ENCODE data around the gene RELN. TPM values are rescaled to one million over a fixed set of nuclear protein-coding genes. Genes with fewer than 3 reads are reported as not detected.

RELN gene
- total RNA-seq, 5 donors from 2014 or later (not counting 1 experiment from before 2014, with no cell fraction given) = 0.20 to 0.50 (median 0.41) TPM; not detected in 2

DNA sequence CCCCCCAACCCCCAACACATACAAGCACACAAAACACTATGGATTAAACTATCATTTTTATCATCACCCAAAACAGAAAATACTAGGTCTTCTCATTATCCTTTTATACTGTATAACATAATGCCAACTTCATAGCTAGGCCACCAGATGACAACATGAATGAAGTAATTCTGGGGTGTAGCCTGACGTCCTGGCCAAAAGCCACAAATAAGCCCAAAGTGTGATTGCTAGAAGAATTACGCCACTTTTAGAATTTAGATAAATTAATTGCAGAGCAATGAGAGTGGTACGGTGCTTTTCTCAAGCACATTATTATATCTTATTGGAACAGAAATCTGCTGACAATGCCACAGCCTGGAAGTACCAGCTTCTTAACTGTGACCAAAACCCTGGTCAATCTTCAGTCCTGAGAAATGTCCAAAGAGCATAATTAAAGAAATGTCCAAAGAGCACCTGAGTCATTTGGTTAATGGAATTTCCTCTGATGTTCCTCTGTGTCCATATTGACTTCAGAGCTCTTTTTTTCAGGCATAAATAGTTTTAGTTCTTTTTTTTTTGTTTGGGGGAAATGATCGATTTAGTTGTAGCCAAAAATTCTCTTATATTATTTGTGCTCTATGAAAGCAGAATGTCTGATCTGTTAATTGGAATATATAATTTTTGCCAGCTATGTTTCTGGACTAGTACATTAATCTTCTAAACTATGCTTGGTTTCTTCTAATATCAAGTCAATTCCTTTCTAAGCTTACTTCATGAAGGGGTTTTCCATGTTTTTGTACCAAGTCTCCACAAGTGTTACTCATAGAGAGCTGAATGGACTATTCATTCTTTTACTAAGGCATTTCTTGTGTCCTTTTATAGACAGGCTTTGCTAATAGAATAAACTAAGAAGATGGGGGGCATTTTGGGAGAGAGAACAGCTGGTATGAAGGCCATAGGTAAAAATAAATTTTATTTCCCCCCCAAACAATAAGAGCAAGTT, 310.0 kb downstream of the RELN start:
- no peak for DNase-seq
- Mint-ChIP-seq H3K27me3 (peaks cover 2 to 5% of the 10 kb centered on the region in 2 donors), H3K4me1 (no peaks in the 10 kb centered on the region), H3K9me3 (peaks cover 0 to 6% (median 6%) of the 10 kb centered on the region in 3 donors), H3K27ac (no peak overlapping the region), H3K36me3 (no peaks in the 10 kb centered on the region), H3K4me3 (no peak overlapping the region)
- ChIA-PET CTCF (no interaction called here), POLR2A (interaction anchor here in 1 of 2 donors (0.6 kb wide), 1 partner anchor 203 kb away, joined by 6 read pairs; no protein-coding TSS in a partner anchor)
- WGBS (ENCODE audit: insufficient coverage) = no CpG with 5 or more reads among the region's 4 CpGs
- Histone ChIP-seq H3K27me3 (replicated peaks in 1 of 2; ENCODE audit: control insufficient read depth in 2 of 2, extremely low read depth in 1 of 2, insufficient read depth in 2 of 2, low read length in 1 of 2) (no peaks in the 10 kb centered on the region), H3K27ac (ENCODE audit: low read length) (no peak overlapping the region), H3K4me1 (ENCODE audit: control insufficient read depth in 1 of 2, extremely low read depth in 1 of 2, insufficient read depth in 2 of 2, low read length in 2 of 2) (no peaks in the 10 kb centered on the region), H3K9me3 (no peaks in the 10 kb centered on the region), H3K4me3 (ENCODE audit: control insufficient read depth in 1 of 2, extremely low read depth in 1 of 2, low read length in 1 of 2) (no peak overlapping the region), H3K36me3 (ENCODE audit: control insufficient read depth in 2 of 2, extremely low read depth in 1 of 2, insufficient read depth in 1 of 2, low read length in 1 of 2) (no peaks in the 10 kb centered on the region)
- no peak for ATAC-seq (replicated peaks in 1 of 4)

DNA sequence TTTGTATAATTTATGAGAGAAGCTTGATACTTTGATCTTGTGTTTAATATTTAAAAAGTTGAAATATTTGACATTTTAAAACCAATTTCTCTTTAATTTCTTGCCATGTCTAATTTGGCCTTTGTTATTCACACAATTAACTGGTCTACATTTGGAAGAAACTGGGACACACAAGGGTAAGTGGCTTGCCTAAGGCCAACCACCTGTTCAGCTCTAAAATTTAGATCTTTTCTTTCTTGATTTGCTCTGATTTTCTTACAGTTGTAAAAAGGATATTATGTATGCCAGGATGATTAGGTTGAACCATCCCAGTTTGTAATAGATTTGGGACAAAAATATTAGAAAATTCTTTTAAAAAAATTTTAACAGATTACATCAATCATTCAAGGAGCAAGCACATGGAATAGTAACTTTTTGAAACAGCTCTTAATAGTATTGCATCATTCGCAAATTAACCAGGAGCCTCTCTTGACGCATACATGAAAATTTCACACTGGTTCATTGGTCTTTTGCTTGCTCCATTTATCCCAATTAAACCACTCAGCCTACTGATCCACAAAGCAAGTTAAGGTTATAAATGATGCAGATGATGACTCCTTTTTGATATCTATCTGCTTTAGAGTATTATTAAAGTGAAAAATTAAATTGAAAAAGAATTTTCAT, 321.0 kb downstream of the RELN start:
- WGBS (ENCODE audit: insufficient coverage) = no CpG with 5 or more reads among the region's 2 CpGs
- H3K4me3 ChIP-seq (ENCODE audit: control insufficient read depth in 1 of 2, extremely low read depth in 1 of 2, low read length in 1 of 2) = no peak overlapping the region
- H3K27me3 ChIP-seq (replicated peaks in 1 of 2; ENCODE audit: control insufficient read depth in 2 of 2, extremely low read depth in 1 of 2, insufficient read depth in 2 of 2, low read length in 1 of 2) = no peaks in the 10 kb centered on the region
- H3K4me1 ChIP-seq (ENCODE audit: control insufficient read depth in 1 of 2, extremely low read depth in 1 of 2, insufficient read depth in 2 of 2, low read length in 2 of 2) = no peaks in the 10 kb centered on the region
- no peak for DNase-seq
- CTCF ChIA-PET = no interaction called here
- H3K9me3 ChIP-seq = no peaks in the 10 kb centered on the region
- Mint-ChIP-seq H3K4me1 (no peaks in the 10 kb centered on the region), H3K4me3 (no peak overlapping the region), H3K27ac (no peak overlapping the region), H3K9me3 (no peaks in the 10 kb centered on the region), H3K27me3 (peaks cover 4 to 13% of the 10 kb centered on the region in 2 donors), H3K36me3 (no peaks in the 10 kb centered on the region)
- no peak overlapping the region for H3K27ac ChIP-seq (ENCODE audit: low read length)
- no peak for ATAC-seq (replicated peaks in 1 of 4)
- POLR2A ChIA-PET = no interaction called here
- H3K36me3 ChIP-seq (ENCODE audit: control insufficient read depth in 2 of 2, extremely low read depth in 1 of 2, insufficient read depth in 1 of 2, low read length in 1 of 2) = no peaks in the 10 kb centered on the region

DNA sequence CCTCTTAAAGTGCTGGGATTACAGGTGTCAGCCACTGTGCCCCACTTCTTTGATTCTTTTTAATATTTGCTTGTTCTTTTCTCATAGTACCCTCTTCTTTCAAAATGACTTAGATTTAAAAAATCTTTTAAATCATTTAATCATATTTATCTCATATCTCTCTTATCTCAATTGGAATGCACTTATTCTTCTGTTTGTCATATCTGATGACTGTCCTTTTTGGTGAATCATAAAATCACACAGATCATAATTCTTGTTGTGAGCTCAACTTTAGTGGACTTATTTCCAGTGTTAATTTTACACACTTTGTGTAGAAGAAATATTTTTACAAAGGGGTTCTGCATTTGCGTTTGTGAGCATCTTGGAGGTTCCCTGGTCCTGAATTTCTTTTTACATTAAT, 323.1 kb downstream of the RELN start:
- no peak overlapping the region for H3K27ac ChIP-seq (ENCODE audit: low read length)
- no peaks in the 10 kb centered on the region for H3K4me1 ChIP-seq (ENCODE audit: control insufficient read depth in 1 of 2, extremely low read depth in 1 of 2, insufficient read depth in 2 of 2, low read length in 2 of 2)
- Mint-ChIP-seq H3K9me3 (no peaks in the 10 kb centered on the region), H3K4me1 (no peaks in the 10 kb centered on the region), H3K27ac (no peak overlapping the region), H3K27me3 (peaks cover 3 to 10% of the 10 kb centered on the region in 2 donors), H3K4me3 (no peak overlapping the region), H3K36me3 (no peaks in the 10 kb centered on the region)
- no peaks in the 10 kb centered on the region for H3K9me3 ChIP-seq
- DNase-seq = no peak
- H3K36me3 ChIP-seq (ENCODE audit: control insufficient read depth in 2 of 2, extremely low read depth in 1 of 2, insufficient read depth in 1 of 2, low read length in 1 of 2) = no peaks in the 10 kb centered on the region
- H3K27me3 ChIP-seq (replicated peaks in 1 of 2; ENCODE audit: control insufficient read depth in 2 of 2, extremely low read depth in 1 of 2, insufficient read depth in 2 of 2, low read length in 1 of 2) = no peaks in the 10 kb centered on the region
- ChIA-PET CTCF (no interaction called here), POLR2A (no interaction called here)
- WGBS (ENCODE audit: insufficient coverage) = no CpG with 5 or more reads among the region's 1 CpG
- no peak overlapping the region for H3K4me3 ChIP-seq (ENCODE audit: control insufficient read depth in 1 of 2, extremely low read depth in 1 of 2, low read length in 1 of 2)
- no peak for ATAC-seq (replicated peaks in 1 of 4)

DNA sequence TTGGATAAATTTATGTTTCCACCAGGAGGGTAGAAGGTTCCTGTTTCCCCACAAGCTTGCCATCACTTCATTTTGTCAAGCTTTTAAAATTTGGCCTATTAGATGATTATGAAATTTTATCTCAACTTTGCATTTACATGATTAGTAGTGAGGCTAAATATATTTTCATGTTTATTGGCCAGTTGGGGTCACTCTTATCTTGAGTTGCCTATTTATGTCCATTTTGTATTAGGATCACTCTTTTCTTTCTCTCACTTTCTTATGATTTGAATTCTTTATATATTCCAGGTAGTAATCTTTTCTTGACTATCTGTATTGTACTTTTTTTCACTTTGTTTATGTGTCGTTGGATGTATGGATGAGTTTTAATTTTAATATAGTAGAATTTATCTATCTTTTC, 324.9 kb downstream of the RELN start:
- Mint-ChIP-seq H3K27ac (no peak overlapping the region), H3K4me1 (no peaks in the 10 kb centered on the region), H3K27me3 (peaks cover 0 to 7% of the 10 kb centered on the region in 2 donors), H3K4me3 (no peak overlapping the region), H3K36me3 (no peaks in the 10 kb centered on the region), H3K9me3 (no peaks in the 10 kb centered on the region)
- H3K36me3 ChIP-seq (ENCODE audit: control insufficient read depth in 2 of 2, extremely low read depth in 1 of 2, insufficient read depth in 1 of 2, low read length in 1 of 2) = no peaks in the 10 kb centered on the region
- no peak overlapping the region for H3K4me3 ChIP-seq (ENCODE audit: control insufficient read depth in 1 of 2, extremely low read depth in 1 of 2, low read length in 1 of 2)
- no CpG with 5 or more reads among the region's 1 CpG for WGBS (ENCODE audit: insufficient coverage)
- H3K27me3 ChIP-seq (replicated peaks in 1 of 2; ENCODE audit: control insufficient read depth in 2 of 2, extremely low read depth in 1 of 2, insufficient read depth in 2 of 2, low read length in 1 of 2) = no peaks in the 10 kb centered on the region
- ATAC-seq (replicated peaks in 1 of 4) = no peak
- DNase-seq = no peak
- CTCF ChIA-PET = no interaction called here
- no peaks in the 10 kb centered on the region for H3K4me1 ChIP-seq (ENCODE audit: control insufficient read depth in 1 of 2, extremely low read depth in 1 of 2, insufficient read depth in 2 of 2, low read length in 2 of 2)
- no peaks in the 10 kb centered on the region for H3K9me3 ChIP-seq
- POLR2A ChIA-PET = no interaction called here
- no peak overlapping the region for H3K27ac ChIP-seq (ENCODE audit: low read length)

DNA sequence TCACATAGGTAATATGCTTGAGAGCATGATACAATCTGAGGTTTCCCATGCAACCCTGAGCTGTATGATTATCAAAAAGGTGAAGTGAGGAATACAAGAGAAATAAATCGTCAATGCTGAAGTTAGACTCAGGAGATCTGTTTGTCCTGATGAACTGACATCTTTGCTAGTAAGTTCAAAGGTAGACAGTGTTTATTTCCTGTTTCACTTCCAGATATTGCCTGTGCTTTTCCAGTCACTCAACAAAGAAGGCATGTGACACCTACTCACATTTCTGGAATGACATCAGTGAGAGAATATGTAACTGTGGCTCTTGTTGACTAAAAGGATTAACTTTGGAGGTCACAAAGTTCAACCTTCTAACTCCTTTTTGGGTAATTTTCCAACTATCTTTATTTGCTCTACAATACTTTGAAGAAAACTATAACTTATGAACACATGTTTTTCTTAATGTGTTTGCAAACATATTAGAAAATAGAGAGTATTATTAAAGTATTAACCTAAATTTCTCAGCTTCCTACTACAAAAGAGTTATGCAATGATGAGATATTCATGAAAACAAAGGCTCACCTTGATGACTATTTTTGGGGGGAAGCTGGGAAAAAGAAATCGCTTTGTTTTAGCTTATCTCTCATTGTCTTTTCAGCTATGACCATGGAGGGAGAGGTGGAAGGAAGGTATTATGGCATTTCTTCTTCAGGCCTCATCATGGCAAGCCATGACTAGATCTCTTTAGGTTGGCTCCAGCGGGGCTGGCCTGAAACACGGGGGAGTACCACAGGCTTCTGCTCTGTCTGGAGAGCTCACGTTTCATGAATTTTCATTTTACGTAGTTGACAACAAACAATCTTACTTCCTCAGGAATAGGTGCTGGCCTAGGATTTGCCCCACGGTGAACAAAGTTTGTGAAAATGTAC, 328.7 kb downstream of the RELN start:
- POLR2A ChIA-PET = no interaction called here
- Mint-ChIP-seq H3K4me1 (no peaks in the 10 kb centered on the region), H3K27me3 (peaks cover 1 to 12% of the 10 kb centered on the region in 2 donors), H3K36me3 (no peaks in the 10 kb centered on the region), H3K4me3 (no peak overlapping the region), H3K27ac (no peak overlapping the region), H3K9me3 (no peaks in the 10 kb centered on the region)
- Histone ChIP-seq H3K9me3 (no peaks in the 10 kb centered on the region), H3K27ac (ENCODE audit: low read length) (no peak overlapping the region), H3K27me3 (replicated peaks in 1 of 2; ENCODE audit: control insufficient read depth in 2 of 2, extremely low read depth in 1 of 2, insufficient read depth in 2 of 2, low read length in 1 of 2) (no peaks in the 10 kb centered on the region), H3K4me3 (ENCODE audit: control insufficient read depth in 1 of 2, extremely low read depth in 1 of 2, low read length in 1 of 2) (no peak overlapping the region), H3K36me3 (ENCODE audit: control insufficient read depth in 2 of 2, extremely low read depth in 1 of 2, insufficient read depth in 1 of 2, low read length in 1 of 2) (no peaks in the 10 kb centered on the region), H3K4me1 (ENCODE audit: control insufficient read depth in 1 of 2, extremely low read depth in 1 of 2, insufficient read depth in 2 of 2, low read length in 2 of 2) (no peaks in the 10 kb centered on the region)
- DNase-seq (no peak), ATAC-seq (replicated peaks in 1 of 4) (no peak)
- CTCF ChIA-PET = no interaction called here
- 92% methylated on average over 5 of the region's 7 CpGs for WGBS (ENCODE audit: insufficient coverage)
